ENCODE results near the gene TANC1.

The TANC1 gene

DNA sequence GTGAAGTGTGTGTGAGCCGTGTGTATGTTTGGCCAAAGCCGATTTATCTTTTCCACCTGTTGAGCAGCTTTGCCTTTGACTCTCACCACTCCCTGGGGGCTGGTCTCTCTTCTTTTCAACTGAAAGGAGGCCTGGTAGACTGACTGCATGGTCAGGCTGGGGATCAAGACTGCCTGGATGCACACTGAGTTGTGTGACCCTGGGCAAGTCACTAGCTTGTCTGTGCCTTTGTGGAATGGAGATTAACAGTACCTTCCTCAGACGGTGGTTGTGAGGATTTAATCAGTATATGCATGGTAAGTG lies 85.5 kb downstream of the TANC1 start:
- Mint-ChIP-seq H3K27ac (no peak overlapping the region), H3K4me3 (no peak overlapping the region), H3K4me1 (no peaks in the 10 kb centered on the region), H3K9me3 (peaks cover 1% of the 10 kb centered on the region), H3K36me3 (no peaks in the 10 kb centered on the region), H3K27me3 (peaks cover 7% of the 10 kb centered on the region)
- ATAC-seq (ENCODE audit: low read depth): no peak
- DNase-seq (ENCODE audit: low spot score in 2 of 2): no peak

DNA sequence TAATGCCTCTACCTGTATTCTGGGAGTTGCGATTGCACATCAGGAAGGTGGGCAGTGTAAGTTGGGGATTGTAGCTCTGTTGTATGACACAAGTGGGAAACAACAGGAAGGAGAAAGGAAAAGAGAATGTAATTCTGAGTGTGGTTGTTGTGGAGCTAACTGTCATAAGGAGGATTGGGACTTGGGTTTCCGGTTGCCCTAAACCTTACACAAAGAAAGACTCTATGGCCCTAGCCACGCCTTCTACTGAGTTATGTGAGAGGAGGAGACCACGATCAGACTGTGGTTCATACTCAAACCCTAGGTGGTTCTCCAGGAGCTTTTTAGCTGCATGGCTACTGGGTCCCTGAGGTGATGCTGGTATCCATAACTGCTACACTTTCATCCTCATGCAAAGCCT lies 86.5 kb downstream of the TANC1 start:
- H3K27ac Mint-ChIP-seq: no peak overlapping the region
- H3K27me3 Mint-ChIP-seq: peaks cover 6% of the 10 kb centered on the region
- no peaks in the 10 kb centered on the region for H3K9me3 Mint-ChIP-seq
- H3K4me1 Mint-ChIP-seq: no peaks in the 10 kb centered on the region
- H3K4me3 Mint-ChIP-seq: no peak overlapping the region
- no peak for DNase-seq (ENCODE audit: low spot score in 2 of 2)
- no peak for ATAC-seq (ENCODE audit: low read depth)
- H3K36me3 Mint-ChIP-seq: no peaks in the 10 kb centered on the region

DNA sequence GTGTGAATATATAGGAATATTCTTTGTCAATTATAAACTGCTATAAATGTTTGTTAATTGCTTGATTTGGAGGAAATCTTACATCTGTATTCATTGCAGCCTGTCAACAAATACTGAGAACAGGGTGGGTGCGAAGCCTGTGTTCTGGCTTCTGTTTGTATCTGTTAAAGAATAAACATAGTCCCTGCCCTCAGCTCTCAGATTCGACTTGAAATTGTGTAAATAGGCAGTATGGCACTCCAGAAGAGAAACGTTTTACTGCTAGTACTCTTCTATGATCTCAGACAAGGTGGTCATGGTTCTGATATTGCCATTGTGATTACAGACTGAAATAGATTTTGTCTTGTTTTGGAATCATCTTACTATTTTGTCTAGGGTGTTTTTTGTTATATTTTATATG lies 92.1 kb downstream of the TANC1 start:
- Mint-ChIP-seq H3K36me3 (no peaks in the 10 kb centered on the region), H3K4me1 (no peaks in the 10 kb centered on the region), H3K27me3 (peaks cover 4% of the 10 kb centered on the region), H3K9me3 (no peaks in the 10 kb centered on the region), H3K27ac (no peak overlapping the region), H3K4me3 (no peak overlapping the region)
- ATAC-seq (ENCODE audit: low read depth) (no peak), DNase-seq (ENCODE audit: low spot score in 2 of 2) (no peak)

DNA sequence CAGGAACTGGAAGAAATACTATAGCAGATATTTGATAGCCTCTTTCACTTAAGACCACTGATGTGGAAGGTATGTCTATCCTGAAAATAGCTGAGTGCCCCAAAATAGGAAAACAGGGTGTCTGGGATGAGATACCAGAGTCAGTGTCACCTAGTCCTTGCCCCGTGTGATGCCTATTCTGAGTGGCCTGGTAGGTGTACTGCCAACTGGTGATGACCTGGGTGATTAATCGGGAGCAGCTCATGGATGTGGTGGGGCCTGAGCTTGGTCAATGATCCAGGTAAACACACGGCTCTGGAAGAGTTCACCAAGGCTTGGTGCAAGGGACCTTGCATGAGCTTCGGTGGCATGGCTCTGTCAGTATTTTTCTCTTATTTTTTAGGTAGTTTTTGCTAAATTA lies 95.2 kb downstream of the TANC1 start:
- Mint-ChIP-seq H3K4me3 (no peak overlapping the region), H3K9me3 (no peaks in the 10 kb centered on the region), H3K4me1 (no peaks in the 10 kb centered on the region), H3K36me3 (no peaks in the 10 kb centered on the region), H3K27ac (no peak overlapping the region), H3K27me3 (peaks cover 2% of the 10 kb centered on the region)
- DNase-seq (ENCODE audit: low spot score in 2 of 2) (no peak), ATAC-seq (ENCODE audit: low read depth) (no peak)

DNA sequence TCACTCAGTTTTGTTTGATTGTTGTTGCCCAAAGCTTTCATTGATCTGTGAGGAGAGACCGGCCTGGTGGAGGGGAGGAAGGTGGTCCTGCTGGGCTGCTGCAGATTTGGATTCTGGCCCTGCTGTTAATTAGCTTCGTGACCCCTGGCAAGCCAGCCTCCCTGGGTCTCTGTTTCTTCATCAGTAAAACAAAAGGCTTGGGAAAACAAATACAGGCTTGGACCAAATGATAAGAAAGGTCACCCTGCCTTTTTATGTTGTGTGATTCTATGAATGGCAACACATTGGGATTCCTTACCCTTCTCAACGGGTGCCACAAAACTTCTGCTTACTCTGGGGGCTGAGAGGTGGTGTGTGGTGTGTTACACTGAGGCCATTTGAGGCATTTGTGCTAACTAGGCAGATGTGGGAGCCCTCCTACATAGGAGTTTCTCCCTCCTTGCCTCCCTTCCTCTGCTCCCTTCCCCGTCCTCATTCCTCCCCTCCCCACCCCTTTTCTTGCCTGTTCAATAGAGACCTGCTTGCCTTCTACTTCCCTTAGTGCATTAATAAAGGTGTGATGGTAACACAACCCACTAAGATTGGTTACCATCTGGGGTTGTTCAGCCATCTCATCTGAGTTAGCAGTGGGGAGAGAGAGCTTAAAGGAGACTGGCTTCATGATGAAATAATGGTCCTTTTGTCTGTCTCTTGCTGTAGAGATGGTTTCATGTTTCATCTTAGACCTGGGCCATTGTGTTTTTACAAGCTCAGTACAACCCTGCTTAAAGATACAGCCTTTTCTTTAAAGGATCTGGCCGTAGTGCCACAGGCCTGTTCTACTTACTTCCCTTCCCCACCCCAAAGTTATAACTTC lies 96.2 kb downstream of the TANC1 start:
- Mint-ChIP-seq H3K27ac (no peak overlapping the region), H3K9me3 (no peaks in the 10 kb centered on the region), H3K4me1 (no peaks in the 10 kb centered on the region), H3K36me3 (no peaks in the 10 kb centered on the region), H3K27me3 (no peaks in the 10 kb centered on the region), H3K4me3 (no peak overlapping the region)
- DNase-seq (ENCODE audit: low spot score in 2 of 2) (no peak), ATAC-seq (ENCODE audit: low read depth) (no peak)

DNA sequence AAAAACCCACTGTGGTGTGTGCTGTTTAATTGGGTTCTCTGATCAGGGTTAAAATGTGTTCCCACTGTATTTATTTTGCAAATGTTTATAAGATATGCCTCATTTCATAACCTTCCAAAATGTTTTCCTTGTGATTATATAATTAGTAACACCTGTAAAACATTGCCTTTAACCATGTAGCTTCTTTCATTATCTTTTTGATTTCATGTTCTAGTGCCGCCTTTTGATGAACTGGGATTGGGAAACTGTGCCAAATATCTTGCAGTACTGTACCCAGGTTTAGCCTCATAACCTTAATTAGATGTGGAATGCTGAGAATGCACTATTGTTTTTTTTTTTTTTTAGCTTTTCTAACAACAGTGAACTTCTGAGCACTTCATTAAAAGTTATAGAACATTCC lies 96.9 kb downstream of the TANC1 start:
- ATAC-seq (ENCODE audit: low read depth) (no peak), DNase-seq (ENCODE audit: low spot score in 2 of 2) (no peak)
- H3K27ac Mint-ChIP-seq: no peak overlapping the region
- H3K27me3 Mint-ChIP-seq: no peaks in the 10 kb centered on the region
- no peaks in the 10 kb centered on the region for H3K36me3 Mint-ChIP-seq
- no peak overlapping the region for H3K4me3 Mint-ChIP-seq
- no peaks in the 10 kb centered on the region for H3K9me3 Mint-ChIP-seq
- no peaks in the 10 kb centered on the region for H3K4me1 Mint-ChIP-seq

DNA sequence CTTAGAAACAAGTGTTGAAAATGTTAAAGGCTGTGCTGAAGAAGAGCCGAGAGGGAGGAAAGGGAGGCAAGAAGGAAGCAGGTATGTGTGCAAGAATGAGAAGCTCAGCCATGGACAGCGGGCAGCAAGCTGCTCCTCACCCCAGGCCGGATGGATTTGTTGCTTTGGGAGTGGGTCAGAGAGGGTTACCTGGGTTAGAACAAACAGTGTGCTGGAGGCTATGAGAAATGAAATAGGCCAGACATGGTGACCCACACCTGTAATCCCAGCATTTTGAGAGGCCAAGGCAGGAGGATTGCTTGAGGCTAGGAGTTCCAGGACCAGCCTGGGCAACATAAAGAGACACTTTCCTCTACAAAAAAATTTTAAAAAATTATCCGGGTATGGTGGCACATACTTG lies 97.5 kb downstream of the TANC1 start:
- ATAC-seq (ENCODE audit: low read depth): no peak
- no peak overlapping the region for H3K27ac Mint-ChIP-seq

DNA sequence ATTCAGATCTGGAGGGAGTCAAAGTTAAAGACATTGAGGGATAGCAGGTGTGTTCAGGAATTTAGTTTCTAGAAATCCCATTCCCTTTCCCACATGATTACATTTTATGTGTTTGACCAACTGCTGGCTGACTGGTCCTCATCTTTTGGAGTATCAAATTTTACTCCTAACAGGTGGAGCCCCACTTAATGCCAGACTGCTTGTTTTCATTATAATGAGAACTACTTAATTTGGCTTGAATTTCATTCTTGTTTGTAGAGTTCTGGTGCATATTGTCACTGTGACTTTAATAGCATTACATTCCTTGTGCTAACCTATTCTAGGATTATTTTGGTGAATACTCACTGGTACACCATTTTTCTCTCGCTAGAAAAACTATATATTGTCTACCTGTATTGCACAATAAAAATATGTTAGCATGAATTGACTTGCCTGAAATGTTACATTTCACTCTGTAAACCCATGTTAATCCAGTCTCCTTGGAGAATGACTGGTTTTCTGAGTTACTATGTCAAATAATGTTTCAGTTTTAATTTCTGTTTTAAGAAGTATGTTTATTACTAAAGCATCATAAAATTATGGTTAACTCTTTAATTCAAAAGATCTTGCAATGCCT lies 98.2 kb downstream of the TANC1 start:
- no peaks in the 10 kb centered on the region for H3K9me3 Mint-ChIP-seq
- no peaks in the 10 kb centered on the region for H3K4me1 Mint-ChIP-seq
- DNase-seq (ENCODE audit: low spot score in 2 of 2) (no peak), ATAC-seq (ENCODE audit: low read depth) (no peak)
- H3K27ac Mint-ChIP-seq: no peak overlapping the region
- no peak overlapping the region for H3K4me3 Mint-ChIP-seq
- no peaks in the 10 kb centered on the region for H3K36me3 Mint-ChIP-seq
- no peaks in the 10 kb centered on the region for H3K27me3 Mint-ChIP-seq

More for the DNA sequence above, 97.5 kb downstream of the TANC1 start:
- no peak overlapping the region for H3K4me3 Mint-ChIP-seq
- no peak for DNase-seq (ENCODE audit: low spot score in 2 of 2)
- no peaks in the 10 kb centered on the region for H3K27me3 Mint-ChIP-seq
- H3K4me1 Mint-ChIP-seq: no peaks in the 10 kb centered on the region
- H3K36me3 Mint-ChIP-seq: no peaks in the 10 kb centered on the region
- H3K9me3 Mint-ChIP-seq: no peaks in the 10 kb centered on the region

DNA sequence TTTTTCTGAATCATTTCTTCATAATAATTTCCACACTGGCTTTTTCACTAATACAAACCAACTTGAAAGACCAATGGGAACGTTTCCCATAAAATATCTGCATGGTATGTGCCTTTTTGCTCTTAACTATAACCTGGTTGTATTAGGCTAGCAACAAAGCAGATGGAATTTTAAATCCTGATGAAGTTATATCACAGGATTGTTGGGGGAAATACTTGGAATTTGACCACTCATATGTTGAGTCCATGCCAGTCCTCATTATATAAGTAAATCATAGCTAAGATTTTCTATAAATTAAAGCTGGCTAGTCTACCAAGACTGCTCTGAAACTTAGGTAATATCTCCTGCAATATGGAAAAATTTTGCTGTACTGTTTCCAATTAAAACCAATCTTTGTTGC lies 99.5 kb downstream of the TANC1 start:
- no peaks in the 10 kb centered on the region for H3K9me3 Mint-ChIP-seq
- H3K36me3 Mint-ChIP-seq: no peaks in the 10 kb centered on the region
- no peak overlapping the region for H3K4me3 Mint-ChIP-seq
- no peak for ATAC-seq (ENCODE audit: low read depth)
- no peaks in the 10 kb centered on the region for H3K27me3 Mint-ChIP-seq
- DNase-seq (ENCODE audit: low spot score in 2 of 2): no peak
- H3K4me1 Mint-ChIP-seq: no peaks in the 10 kb centered on the region
- H3K27ac Mint-ChIP-seq: peak overlapping the region; percentile 24

DNA sequence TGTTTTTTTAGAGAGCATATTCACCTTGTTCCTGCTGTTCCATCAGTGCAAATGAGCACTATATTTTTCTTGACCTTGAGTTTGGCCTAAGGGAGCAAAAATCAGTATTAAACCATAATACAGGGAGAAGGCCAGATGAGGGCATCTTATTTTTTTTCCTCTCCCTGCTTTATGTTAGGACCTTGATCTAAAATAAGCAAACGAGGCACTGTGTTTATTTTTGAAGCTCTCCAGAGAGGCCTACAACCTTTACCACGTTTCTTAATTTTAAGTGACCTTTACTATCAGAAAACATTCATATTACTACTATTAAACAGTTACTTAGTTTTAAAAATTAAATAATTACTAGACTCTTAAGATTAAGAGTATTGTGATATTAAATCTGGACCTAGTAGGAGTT lies 100.8 kb downstream of the TANC1 start:
- Mint-ChIP-seq H3K4me1 (no peaks in the 10 kb centered on the region), H3K9me3 (no peaks in the 10 kb centered on the region), H3K27ac (no peak overlapping the region), H3K36me3 (no peaks in the 10 kb centered on the region), H3K27me3 (no peaks in the 10 kb centered on the region), H3K4me3 (no peak overlapping the region)
- ATAC-seq (ENCODE audit: low read depth) (no peak), DNase-seq (ENCODE audit: low spot score in 2 of 2) (no peak)

DNA sequence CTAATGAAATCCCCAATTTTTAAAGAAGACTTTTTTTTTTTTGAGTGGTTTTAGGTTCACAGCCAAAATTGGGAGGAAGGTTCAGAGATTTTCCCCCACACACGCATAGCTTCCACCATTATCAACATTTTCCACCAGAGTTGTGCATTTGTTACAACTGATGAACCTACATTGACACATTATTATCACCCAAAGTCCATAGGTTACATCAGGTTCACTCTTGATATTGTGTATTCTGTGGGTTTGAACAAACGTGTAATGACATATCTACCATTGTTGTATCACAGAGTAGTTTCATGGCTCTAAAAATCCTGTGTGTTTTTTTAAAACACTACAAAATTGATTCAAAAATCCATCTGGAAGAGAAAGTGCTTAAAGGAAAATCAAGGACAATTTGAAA lies 101.8 kb downstream of the TANC1 start:
- H3K36me3 Mint-ChIP-seq: no peaks in the 10 kb centered on the region
- H3K4me1 Mint-ChIP-seq: no peaks in the 10 kb centered on the region
- no peak overlapping the region for H3K27ac Mint-ChIP-seq
- no peak overlapping the region for H3K4me3 Mint-ChIP-seq
- no peak for DNase-seq (ENCODE audit: low spot score in 2 of 2)
- ATAC-seq (ENCODE audit: low read depth): no peak
- H3K9me3 Mint-ChIP-seq: no peaks in the 10 kb centered on the region
- no peaks in the 10 kb centered on the region for H3K27me3 Mint-ChIP-seq

DNA sequence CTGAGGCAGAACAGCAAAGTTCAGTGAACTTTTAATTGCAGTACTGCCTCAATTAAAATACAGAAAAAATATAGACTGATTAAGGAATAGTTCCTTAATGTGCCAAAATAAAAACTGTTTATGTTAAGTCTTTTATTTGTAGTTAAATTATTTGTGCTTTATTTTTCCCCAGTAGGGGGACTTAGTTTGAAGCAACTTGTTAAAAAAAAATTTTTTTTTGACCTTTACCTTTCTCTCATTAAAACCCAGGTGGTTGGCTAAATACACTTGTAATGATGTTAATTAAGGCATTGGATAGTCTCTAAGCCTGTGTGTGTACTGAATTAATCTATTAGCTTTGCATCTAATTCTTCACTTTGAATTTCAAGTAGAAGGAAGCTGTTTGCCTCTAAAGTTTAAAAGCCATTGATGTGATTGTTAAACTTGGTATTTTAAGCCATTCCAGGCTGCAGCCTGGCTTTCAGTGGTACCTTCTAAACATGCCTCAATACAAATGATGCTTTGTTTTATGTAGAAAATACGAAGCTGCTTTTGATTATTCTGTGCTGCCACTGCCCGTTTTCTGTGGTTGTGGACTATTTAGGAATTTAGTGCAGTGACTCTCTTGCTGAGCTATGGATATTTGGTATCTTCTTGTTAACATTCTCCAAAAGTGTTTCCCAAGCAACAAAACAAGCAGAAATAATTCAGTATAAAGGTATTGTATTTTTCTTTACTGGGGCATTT lies 102.9 kb downstream of the TANC1 start:
- no peaks in the 10 kb centered on the region for H3K4me1 Mint-ChIP-seq

DNA sequence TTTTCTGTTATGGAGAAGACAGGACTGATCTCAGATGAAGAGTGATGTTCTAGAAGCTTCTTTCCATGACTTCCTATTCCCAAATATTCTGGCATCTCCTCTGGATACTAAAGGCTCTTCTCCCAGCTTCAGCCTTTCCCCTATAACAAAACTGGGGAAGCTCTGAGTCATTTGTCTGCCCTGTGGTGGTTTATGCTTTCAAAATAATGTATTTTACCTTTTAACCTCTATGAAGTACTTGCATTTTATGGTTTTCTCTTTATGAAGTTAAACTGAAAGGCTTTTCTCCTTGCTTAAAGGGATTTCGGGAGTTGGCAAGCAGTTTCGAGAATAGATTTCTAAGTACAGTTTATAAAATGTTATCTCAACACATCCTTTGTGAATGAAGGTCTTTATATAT lies 104.4 kb downstream of the TANC1 start:
- no peak for ATAC-seq (ENCODE audit: low read depth)
- DNase-seq (ENCODE audit: low spot score in 2 of 2): no peak
- Mint-ChIP-seq H3K27ac (no peak overlapping the region), H3K27me3 (no peaks in the 10 kb centered on the region), H3K36me3 (no peaks in the 10 kb centered on the region), H3K4me1 (no peaks in the 10 kb centered on the region), H3K9me3 (no peaks in the 10 kb centered on the region), H3K4me3 (no peak overlapping the region)

More for the DNA sequence above, 102.9 kb downstream of the TANC1 start:
- Mint-ChIP-seq H3K36me3 (no peaks in the 10 kb centered on the region), H3K4me3 (no peak overlapping the region), H3K9me3 (no peaks in the 10 kb centered on the region), H3K27ac (no peak overlapping the region), H3K27me3 (no peaks in the 10 kb centered on the region)
- DNase-seq (ENCODE audit: low spot score in 2 of 2) (no peak), ATAC-seq (ENCODE audit: low read depth) (no peak)

DNA sequence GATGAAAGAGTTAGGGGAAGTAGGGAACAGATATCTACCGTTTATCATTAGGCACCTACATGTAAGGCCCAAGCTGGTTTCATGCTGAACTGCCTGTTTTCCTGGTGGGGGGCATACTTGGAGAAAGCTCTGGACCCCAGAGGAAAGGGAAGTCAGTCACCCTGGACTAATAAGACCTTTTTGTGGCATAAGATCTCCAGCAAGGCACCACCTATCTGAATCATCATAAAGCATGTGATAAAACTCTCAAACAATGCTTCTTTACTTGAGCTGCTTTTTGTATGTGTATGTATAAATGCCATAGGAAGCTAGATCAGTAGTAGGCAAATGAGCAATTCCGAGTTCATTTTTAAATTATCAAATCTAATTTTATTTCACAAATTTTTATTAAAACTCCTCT lies 104.8 kb downstream of the TANC1 start:
- H3K36me3 Mint-ChIP-seq: no peaks in the 10 kb centered on the region
- DNase-seq (ENCODE audit: low spot score in 2 of 2) (no peak), ATAC-seq (ENCODE audit: low read depth) (no peak)
- no peaks in the 10 kb centered on the region for H3K4me1 Mint-ChIP-seq
- H3K27ac Mint-ChIP-seq: no peak overlapping the region
- no peaks in the 10 kb centered on the region for H3K9me3 Mint-ChIP-seq
- H3K4me3 Mint-ChIP-seq: no peak overlapping the region
- no peaks in the 10 kb centered on the region for H3K27me3 Mint-ChIP-seq

All from memory B cell (primary cell).